ENCODE data around the gene AHCTF1. TPM values are rescaled to one million over a fixed set of nuclear protein-coding genes. Genes with fewer than 3 reads are reported as not detected.

The AHCTF1 gene
- total and polyA plus RNA-seq, 2 of the 8 experiments (the other 6 are each of a cell fraction or from before 2014, with no cell fraction given) = 7.9 to 44.5 TPM

- TF ChIP-seq GABPA (IDR thresholded peaks at IDR 0.05; ENCODE audit: borderline replicate concordance, insufficient read depth, low read length) (no peak), ASH2L (IDR thresholded peaks at IDR 0.05; ENCODE audit: low read length) (no peak), EP300 (IDR thresholded peaks at IDR 0.05; ENCODE audit: borderline replicate concordance in 1 of 2, low read depth in 2 of 2, low read length in 2 of 2) (no peak), RFX5 (IDR thresholded peaks at IDR 0.05; ENCODE audit: borderline replicate concordance, low read depth, low read length) (no peak), BACH1 (IDR thresholded peaks at IDR 0.05; ENCODE audit: low read length) (no peak), CTBP2 (IDR thresholded peaks at IDR 0.05; ENCODE audit: borderline replicate concordance, insufficient read depth, insufficient read length, low read length) (no peak), SP2 (IDR thresholded peaks at IDR 0.05; ENCODE audit: low read length) (no peak)
Observed at GRCh38 chr1:246954126-246954525, 22.4 kb upstream of the AHCTF1 start (continued).
